ENCODE data around the gene AFAP1.

- no peak for TF ChIP-seq CTCF (IDR thresholded peaks at IDR 0.05)
- no peak for TF ChIP-seq POLR2A (IDR thresholded peaks at IDR 0.05)
Measured at GRCh38 chr4:7932287-7932686, 7.4 kb downstream of the AFAP1 start.

Measured in esophagus squamous epithelium (tissue), 4 donors.